ENCODE results near the gene FAIM2.

Gene FAIM2

GRCh38 chr12:49933796-49934195, 30.1 kb upstream of the FAIM2 start:
- no peak for DNase-seq (ENCODE audit: low read depth in 1 of 2, low spot score in 1 of 2)
- in situ Hi-C loops (cut with HindIII; ENCODE audit: low pct_unique_long_range_greater_than_20kb, low sequenced_read_pairs): no loop called here
- no peak for TF ChIP-seq JUND (IDR thresholded peaks at IDR 0.05; ENCODE audit: low read depth)

- DNase-seq (ENCODE audit: low read depth in 1 of 2, low spot score in 1 of 2): no peak
- in situ Hi-C loops (cut with HindIII; ENCODE audit: low pct_unique_long_range_greater_than_20kb, low sequenced_read_pairs): no loop called here
These were observed 28.9 kb upstream of the FAIM2 start for GRCh38 chr12:49932533-49933130.

GRCh38 chr12:49932023-49932422, 28.3 kb upstream of the FAIM2 start:
- no peak for TF ChIP-seq JUND (IDR thresholded peaks at IDR 0.05; ENCODE audit: low read depth)
- in situ Hi-C loops (cut with HindIII; ENCODE audit: low pct_unique_long_range_greater_than_20kb, low sequenced_read_pairs): no loop called here
- no peak for DNase-seq (ENCODE audit: low read depth in 1 of 2, low spot score in 1 of 2)

More at GRCh38 chr12:49932533-49933130, 28.9 kb upstream of the FAIM2 start:
- TF ChIP-seq JUND (IDR thresholded peaks at IDR 0.05; ENCODE audit: low read depth): no peak

DNA sequence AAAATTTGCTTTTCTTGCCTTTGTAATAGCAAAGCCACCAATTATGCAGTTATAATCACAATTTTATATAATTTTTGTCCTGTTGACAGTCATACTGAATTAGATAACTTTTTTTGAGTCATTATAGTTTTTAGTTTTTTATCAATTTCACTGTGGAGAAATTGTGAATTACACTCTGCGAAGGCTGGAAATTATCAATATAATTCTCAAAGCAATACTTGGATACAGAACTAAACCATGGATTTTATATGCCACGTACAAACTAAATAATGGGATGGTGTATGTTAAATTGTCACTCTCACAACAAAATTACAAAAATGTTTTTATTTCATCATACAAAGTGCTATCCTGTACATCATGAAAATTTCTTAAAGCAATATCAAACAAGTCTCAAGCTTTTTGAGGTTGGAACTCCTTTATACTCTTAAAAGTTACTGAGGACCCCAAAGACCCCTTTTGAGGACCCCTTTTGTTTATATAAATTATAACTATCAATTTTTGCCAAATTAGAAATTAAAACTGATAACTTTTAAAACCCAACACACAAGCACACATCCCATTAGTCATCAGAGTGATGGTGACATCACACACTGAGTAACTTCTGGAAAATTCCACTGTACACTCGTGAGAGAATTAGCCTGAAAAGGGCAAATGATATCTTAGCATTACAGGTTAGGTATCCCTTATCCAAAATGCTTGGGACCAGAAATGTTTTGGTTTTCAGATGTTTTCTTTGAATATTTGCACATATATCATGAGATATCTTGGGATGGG, 27.0 kb upstream of the FAIM2 start:
- in situ Hi-C loops (cut with HindIII; ENCODE audit: low pct_unique_long_range_greater_than_20kb, low sequenced_read_pairs): no loop called here
- DNase-seq (ENCODE audit: low read depth in 1 of 2, low spot score in 1 of 2): no peak
- no peak for TF ChIP-seq JUND (IDR thresholded peaks at IDR 0.05; ENCODE audit: low read depth)

GRCh38 chr12:49929581-49929980, 25.9 kb upstream of the FAIM2 start:
- no peak for TF ChIP-seq JUND (IDR thresholded peaks at IDR 0.05; ENCODE audit: low read depth)
- no peak for DNase-seq (ENCODE audit: low read depth in 1 of 2, low spot score in 1 of 2)
- in situ Hi-C loops (cut with HindIII; ENCODE audit: low pct_unique_long_range_greater_than_20kb, low sequenced_read_pairs): no loop called here

- DNase-seq (ENCODE audit: low read depth in 1 of 2, low spot score in 1 of 2): no peak
- TF ChIP-seq JUND (IDR thresholded peaks at IDR 0.05; ENCODE audit: low read depth): no peak
- in situ Hi-C loops (cut with HindIII; ENCODE audit: low pct_unique_long_range_greater_than_20kb, low sequenced_read_pairs): no loop called here
These were observed 24.8 kb upstream of the FAIM2 start for GRCh38 chr12:49928471-49928870.

- no peak for TF ChIP-seq JUND (IDR thresholded peaks at IDR 0.05; ENCODE audit: low read depth)
- in situ Hi-C loops (cut with HindIII; ENCODE audit: low pct_unique_long_range_greater_than_20kb, low sequenced_read_pairs): no loop called here
- DNase-seq (ENCODE audit: low read depth in 1 of 2, low spot score in 1 of 2): no peak
These were observed 21.9 kb upstream of the FAIM2 start for GRCh38 chr12:49925433-49926204.

DNA sequence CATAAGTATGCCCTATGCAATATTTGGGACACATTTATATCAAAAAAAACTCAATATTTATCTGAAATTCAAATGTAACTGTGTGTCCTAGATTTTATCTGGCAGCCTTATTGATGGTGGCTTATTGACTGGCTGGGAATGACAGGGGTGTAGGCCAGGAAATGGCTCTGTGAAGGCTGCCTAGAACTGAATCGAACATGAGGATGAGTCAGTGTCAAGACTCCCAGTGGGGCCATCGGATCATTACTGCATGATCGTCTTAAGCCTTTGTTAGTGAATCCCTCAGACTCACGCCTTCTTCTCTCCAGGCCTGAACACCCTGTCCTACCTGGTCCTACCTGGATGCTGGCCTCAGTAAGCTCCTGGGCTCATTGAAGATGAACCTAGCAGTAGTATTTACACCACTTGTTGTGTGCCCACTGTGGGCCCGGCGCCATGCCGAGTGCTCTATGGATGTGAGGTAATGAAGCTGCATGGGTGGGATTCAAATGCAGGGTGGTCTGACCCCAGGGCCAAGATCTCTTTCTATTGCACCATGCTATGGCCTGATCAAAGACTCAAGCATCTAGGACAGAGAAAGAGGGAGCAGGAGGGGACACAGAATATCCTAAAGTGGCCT, 21.0 kb upstream of the FAIM2 start:
- in situ Hi-C loops (cut with HindIII; ENCODE audit: low pct_unique_long_range_greater_than_20kb, low sequenced_read_pairs): no loop called here

GRCh38 chr12:49923880-49924556, 20.3 kb upstream of the FAIM2 start:
- TF ChIP-seq JUND (IDR thresholded peaks at IDR 0.05; ENCODE audit: low read depth): no peak
- in situ Hi-C loops (cut with HindIII; ENCODE audit: low pct_unique_long_range_greater_than_20kb, low sequenced_read_pairs): no loop called here
- no peak for DNase-seq (ENCODE audit: low read depth in 1 of 2, low spot score in 1 of 2)

More for the DNA sequence above, 21.0 kb upstream of the FAIM2 start:
- no peak for DNase-seq (ENCODE audit: low read depth in 1 of 2, low spot score in 1 of 2)
- TF ChIP-seq JUND (IDR thresholded peaks at IDR 0.05; ENCODE audit: low read depth): no peak

DNA sequence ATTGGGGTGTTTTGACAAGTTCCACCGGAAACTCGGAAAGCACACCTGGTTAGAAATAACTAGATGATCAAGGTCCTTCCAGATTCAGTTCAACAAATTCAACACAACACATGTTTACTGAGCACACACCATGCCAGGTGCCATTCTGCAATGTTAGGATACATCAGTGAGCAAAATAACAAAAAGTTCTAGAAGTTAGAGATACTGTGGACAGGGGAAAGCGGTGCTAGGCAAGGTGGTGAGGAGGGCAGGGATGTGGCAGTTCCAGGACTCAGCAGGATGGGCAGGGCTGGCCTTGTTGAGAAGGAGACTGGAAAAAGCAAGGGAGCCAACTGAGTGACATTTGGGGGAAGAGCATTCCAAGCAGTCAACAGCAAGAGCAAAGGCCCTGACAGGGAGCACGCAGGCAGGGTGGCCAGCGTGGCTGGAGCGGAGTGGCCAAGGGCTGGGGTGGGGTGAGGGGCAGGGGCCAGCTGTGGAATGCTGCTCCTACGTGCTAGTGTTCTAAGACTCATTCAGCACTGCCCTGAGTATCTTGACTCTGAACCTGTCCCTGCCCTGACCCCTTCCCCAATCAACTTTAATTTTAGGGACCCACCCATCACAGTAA, 19.4 kb upstream of the FAIM2 start:
- TF ChIP-seq JUND (IDR thresholded peaks at IDR 0.05; ENCODE audit: low read depth): no peak
- DNase-seq (ENCODE audit: low read depth in 1 of 2, low spot score in 1 of 2): no peak
- in situ Hi-C loops (cut with HindIII; ENCODE audit: low pct_unique_long_range_greater_than_20kb, low sequenced_read_pairs): no loop called here

DNA sequence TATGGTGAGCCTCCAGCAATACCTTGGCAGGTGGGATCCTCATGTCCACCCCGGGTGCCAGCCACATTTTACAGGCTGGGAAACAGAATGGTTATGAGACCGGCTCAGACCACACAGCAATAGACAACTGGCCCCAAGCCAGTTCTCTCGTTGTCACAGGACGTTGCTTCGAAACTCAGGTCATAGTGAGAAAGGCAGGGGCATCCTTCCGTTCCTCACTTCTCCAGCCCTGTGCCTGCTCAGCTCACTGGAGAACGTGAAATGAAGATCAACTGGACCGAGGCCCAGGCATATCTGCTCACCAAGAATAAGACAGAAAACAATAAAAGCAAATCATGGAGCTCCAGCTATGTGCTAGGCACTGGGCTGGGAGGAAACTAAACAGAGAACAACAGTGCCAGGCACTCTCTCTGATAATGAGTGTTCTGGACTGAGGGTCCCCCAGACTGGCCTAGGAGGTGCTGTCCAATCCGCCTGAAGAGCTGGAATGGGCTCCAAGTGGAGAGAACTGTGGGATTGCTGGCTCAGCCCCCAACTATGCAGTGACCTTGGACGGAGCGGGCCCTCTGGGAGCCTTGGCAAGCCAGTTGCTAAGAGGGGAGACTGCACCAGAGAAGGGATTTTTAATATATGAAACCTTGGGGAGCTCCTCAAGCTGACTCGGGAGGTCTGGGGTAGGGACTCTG, 18.8 kb upstream of the FAIM2 start:
- TF ChIP-seq JUND (IDR thresholded peaks at IDR 0.05; ENCODE audit: low read depth): no peak
- in situ Hi-C loops (cut with HindIII; ENCODE audit: low pct_unique_long_range_greater_than_20kb, low sequenced_read_pairs): no loop called here
- DNase-seq (ENCODE audit: low read depth in 1 of 2, low spot score in 1 of 2): no peak

Measured in T47D (cell line).